ENCODE data around the gene HUS1B.

The HUS1B gene

DNA sequence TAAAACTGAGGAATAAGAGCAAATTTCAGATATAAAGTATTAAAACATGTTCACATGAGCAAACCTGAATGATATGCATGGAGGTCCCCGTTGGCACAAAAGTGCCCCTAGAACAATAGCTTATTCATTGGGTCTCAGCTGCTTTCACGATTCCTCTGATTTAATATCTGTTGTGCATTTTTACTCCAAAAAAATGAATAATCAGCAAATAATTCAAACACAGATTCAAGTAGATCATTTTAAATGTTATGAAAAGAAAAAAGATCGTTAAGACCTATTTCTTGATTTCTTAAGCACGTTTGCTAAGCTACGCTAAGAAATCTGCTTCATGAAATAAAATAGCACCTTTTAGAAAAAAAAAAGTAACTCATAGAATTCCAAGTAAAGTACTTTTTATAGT lies 21.7 kb downstream of the HUS1B start:
- H3K4me3 ChIP-seq (ENCODE audit: low read length): no peak overlapping the region

DNA sequence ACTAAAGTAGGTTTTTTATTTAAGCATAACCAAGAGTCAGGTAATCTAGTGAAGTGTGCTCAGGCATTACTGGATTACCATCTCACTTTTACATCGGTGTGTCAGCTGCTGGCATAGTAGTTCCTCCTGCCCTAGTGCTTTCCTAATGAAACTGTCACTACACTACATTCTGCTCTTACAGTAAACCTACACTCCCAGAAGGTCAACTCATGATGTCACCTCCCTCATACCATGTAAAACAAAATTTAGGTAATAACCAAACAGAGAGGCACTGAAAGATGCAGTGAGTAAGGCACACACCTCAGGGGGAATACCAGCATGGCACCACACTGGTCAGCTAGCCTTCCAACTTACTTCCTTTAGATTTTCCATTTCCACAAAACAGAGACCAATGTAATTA lies 23.3 kb downstream of the HUS1B start:
- no peak overlapping the region for H3K4me3 ChIP-seq (ENCODE audit: low read length)
- no peak for DNase-seq (ENCODE audit: low read depth, low spot score)

More for the DNA sequence above, 21.7 kb downstream of the HUS1B start:
- no peak for DNase-seq (ENCODE audit: low read depth, low spot score)

DNA sequence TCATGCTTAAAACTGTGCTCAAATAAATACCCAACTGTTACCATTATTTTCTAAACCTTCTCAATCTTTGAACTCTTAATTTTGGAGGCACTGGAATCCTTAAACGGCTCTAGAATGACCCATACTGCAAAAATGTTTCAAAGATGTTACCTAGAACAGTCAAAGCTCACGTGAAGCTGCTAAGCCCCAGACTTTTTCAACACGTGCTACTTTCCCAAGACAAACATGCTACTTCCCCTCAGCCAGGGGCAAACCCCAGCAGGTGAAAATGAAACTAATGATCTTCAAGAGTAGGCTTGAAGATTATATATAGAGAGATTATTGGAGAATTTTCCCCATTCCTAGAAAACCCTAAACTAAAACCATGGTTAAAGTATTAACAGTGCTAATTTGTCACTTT lies 28.1 kb downstream of the HUS1B start:
- no peak for DNase-seq (ENCODE audit: low read depth, low spot score)
- no peak overlapping the region for H3K4me3 ChIP-seq (ENCODE audit: low read length)

DNA sequence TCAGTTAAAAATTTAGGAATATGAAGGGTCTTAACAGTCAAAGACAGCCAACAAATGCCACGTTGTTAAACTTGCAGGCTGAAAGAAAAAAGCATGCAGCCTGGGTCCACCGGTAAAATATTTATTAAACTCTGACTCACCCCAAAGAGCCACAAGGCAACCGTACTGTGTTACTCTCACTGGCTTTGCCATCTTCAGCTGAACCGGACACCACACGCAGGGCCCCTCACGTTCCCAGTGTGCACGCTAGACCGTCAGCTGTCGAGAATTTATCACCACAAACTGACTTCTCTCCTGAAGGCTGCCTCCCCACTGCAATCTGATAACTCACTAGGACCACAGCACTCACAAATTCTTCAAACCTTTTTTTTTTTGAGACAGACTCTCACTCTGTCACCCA lies 30.7 kb downstream of the HUS1B start:
- DNase-seq (ENCODE audit: low read depth, low spot score): no peak
- no peak overlapping the region for H3K4me3 ChIP-seq (ENCODE audit: low read length)

DNA sequence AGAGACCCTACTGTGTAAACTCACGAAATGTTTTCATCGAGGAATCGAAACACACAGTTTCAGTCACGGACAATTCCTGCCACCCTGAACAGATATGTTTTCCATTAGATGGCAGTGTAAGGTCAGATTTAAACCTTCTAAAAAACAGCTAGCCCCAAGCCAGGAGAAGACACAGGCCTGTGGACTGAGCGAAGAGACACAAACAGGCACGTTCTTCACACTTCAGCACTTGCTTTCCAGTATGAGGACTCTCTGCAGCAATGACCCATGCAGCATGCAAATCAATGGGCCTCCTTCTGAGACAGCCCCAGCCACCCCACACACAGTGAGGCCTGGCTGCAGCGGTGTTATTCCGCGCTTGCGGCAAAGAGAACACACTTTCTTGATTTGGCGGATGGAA lies 31.9 kb downstream of the HUS1B start:
- DNase-seq (ENCODE audit: low read depth, low spot score): no peak

DNA sequence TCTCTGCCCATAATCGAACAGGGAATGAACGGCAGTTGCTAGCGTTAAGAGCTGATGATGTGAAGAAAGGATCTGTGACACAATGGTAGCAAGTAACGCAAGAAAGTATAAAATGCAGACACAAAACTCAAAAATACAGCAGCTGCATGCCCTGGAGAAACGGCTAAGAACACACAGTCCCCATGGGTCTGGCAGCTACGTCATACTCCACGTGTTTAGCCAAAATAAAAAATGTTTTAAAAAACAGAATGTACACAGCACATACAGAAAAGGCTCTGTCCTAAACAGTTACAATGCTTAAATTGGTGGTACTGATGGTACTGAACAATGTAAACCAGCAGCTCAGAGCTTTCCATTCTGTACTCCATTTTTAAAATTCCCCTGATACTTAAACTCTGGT lies 34.4 kb downstream of the HUS1B start:
- DNase-seq (ENCODE audit: low read depth, low spot score): no peak
- H3K4me3 ChIP-seq (ENCODE audit: low read length): no peak overlapping the region

More for the DNA sequence above, 31.9 kb downstream of the HUS1B start:
- H3K4me3 ChIP-seq (ENCODE audit: low read length): no peak overlapping the region

DNA sequence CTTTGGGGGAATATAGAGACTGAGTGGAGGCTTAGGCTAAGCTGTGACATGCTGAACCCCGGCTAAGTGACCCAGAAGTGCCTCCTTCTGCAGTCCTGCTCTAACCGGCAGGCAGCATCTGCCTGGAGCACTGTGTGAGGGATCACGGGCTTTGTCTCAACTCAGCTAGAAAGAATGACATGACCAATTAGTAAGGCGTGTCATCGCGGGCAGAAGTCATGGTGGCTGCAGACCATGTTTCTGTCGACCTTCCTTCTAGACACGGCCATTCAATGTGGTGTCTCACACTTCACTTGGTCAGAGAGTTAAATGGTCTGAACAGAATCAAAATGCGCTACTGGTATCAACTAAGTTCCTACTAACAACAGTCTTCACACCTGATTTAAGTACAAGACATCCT lies 35.0 kb downstream of the HUS1B start:
- no peak for DNase-seq (ENCODE audit: low read depth, low spot score)
- H3K4me3 ChIP-seq (ENCODE audit: low read length): no peak overlapping the region

DNA sequence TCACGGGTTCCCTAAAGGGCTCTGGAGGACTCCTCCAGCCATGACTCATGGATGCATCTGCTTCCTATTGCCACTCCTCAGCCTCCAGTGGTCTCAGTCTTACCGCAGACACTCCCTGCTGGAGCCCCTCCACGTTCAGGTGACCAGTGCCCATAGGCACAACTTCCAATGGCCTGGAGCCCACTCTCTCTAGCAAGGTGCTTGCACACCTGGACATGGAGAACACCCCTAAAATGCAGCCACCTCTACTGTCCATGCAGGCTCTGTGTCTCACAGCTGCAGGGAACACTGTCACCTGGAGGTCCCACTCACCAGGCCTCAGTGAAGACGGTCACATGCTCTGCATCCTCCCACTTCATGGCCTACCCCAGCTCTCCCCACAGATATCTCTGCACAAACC lies 36.0 kb downstream of the HUS1B start:
- DNase-seq (ENCODE audit: low read depth, low spot score): no peak
- no peak overlapping the region for H3K4me3 ChIP-seq (ENCODE audit: low read length)

DNA sequence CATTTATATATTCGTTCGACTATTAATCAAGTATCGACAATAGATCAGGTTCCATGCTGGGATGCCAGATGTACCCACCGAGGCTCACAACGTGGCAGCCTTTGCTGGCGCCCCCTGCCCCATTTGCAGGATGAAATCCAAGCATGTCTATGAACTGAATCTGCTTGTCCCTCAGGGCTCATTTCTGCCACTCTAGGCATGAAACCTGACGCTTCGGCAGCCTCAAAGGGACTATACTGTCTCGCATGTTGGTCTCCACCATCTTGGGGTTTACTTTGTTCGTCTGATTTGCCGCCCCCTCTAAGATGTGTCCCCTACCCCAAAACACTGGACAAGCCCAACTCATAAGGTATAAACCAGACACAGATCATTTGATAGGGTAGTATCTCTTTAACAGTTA lies 36.7 kb downstream of the HUS1B start:
- H3K4me3 ChIP-seq (ENCODE audit: low read length): no peak overlapping the region
- DNase-seq (ENCODE audit: low read depth, low spot score): no peak

DNA sequence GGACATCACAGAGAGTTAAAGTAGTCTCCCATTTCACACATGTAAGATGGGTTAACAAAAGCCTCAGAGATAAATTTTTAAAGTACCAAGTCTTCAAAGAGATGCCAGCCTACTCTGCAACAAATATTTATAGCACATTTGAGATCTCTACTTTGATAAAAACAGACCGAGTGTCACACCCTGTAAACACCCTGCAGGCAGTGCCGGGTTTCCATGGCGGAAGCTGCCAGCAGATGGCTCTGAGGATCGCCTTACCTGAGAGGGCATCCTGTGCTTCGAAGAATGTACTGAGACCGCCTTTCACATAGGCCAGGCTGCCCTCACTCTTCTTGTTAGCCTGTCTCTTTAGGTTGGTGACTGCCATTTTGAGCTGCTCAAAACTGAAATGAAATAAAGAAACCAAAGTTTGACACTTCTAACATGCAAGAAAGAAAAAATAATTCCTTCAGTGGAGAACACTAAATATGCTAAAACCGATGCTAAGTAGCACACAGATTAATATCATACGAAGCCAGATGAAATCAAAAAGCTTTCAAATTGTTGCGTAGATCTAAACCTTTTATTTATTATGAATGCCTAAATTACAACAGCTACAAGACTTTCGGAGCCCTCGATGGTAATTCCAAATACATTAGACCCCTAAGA lies 39.3 kb downstream of the HUS1B start:
- H3K4me3 ChIP-seq (ENCODE audit: low read length): no peak overlapping the region
- DNase-seq (ENCODE audit: low read depth, low spot score): peak; percentile 9

DNA sequence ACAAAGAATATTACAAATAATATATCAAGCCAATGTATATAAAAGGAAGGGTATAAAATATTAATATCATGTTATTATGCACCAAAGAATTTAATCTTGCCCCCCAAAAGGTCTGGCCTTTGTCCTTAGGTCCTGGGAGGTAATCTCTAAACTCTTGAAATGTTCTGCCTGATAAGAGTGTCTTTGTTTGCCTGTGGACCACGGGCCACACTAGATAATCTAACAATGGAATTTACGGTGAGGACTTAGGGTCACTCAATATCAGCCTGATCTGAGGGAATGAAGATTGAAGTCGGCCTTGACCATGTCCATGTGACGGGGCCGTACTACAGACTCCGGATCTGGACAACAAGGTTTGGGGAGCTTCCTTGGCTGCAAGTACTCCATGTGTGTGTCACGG lies 42.9 kb downstream of the HUS1B start:
- H3K4me3 ChIP-seq (ENCODE audit: low read length): no peak overlapping the region
- no peak for DNase-seq (ENCODE audit: low read depth, low spot score)

DNA sequence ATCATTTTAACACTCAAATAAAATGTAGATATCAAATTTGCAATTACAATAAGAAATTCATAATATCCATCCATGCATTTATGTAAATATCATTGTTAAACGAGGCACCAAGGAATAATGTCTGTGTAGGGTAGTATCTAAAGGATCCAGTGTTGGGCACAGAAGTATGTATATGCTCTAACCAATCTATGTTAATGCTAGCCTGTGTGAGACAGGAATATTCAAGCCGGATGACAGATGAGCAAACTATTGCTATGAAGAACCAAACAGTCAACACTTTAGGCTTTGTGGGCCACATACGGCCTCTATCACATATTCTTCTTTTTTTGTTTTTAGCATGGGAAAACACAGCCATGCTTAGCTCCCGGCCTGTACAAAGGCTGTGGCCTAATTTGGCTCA lies 45.0 kb downstream of the HUS1B start:
- no peak for DNase-seq (ENCODE audit: low read depth, low spot score)
- H3K4me3 ChIP-seq (ENCODE audit: low read length): no peak overlapping the region

DNA sequence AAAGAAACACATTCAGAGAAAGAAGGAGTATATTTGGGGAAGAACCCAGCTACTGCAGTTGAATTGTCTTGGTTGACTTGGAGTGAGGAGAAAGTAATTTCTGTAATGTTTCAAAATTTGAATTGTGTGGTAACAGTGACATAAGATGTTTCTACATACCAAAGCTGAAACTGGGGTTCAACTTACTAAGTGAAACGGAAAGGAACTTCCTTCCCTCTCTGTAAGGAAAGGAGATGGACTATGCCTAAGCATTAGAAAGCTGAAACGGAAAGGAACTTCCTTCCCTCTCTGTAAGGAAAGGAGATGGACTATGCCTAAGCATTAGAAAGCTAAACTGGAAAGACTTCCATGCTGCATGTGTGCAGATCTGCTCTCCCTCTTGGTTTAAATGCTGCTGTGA lies 46.0 kb downstream of the HUS1B start:
- no peak for DNase-seq (ENCODE audit: low read depth, low spot score)
- H3K4me3 ChIP-seq (ENCODE audit: low read length): no peak overlapping the region

DNA sequence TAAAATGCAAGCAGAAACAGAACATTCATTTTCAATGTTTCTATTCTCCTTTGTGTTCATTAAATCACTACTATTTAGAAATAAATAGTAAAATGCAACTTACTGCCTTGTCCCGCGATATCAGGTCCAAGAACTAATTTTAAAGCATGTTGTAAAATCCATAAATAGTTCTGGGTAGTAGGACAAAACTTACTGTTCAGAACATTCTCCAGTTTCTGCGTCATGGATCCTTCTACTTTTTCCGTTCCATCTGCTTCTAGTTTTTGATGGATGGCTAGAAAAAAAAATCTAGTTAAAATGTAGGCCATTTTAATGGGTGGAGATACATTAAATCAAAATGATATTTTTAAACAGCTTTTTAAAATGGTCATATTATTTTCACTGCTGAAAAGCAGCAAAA lies 47.0 kb downstream of the HUS1B start:
- no peak overlapping the region for H3K4me3 ChIP-seq (ENCODE audit: low read length)

DNA sequence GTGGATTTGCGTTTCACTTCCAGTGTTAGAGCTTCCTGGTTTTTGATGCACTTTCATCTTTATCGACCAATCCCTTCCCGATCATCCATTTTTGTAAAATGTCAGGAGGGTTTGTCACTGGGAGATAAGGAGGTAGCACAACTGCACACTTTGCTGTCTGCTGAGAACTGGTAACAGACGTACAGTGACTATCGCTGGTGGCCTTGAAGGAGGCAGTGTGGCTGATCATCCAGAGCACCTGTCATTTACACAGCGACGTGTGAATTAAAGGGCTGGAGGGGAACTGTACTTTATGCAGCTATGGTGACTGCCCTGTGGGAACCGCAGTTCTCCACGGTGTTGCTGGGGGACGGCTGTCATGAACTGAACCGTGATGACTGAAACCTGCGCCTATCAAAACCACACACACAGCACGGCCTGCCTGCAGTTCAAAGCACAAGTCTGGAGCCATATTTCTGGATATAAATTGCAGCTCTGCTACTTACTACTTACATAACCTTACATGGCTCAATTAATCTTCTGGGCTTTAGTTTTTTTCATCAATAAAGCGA lies 50.0 kb downstream of the HUS1B start:
- DNase-seq (ENCODE audit: low read depth, low spot score): no peak
- H3K4me3 ChIP-seq (ENCODE audit: low read length): no peak overlapping the region

More for the DNA sequence above, 47.0 kb downstream of the HUS1B start:
- no peak for DNase-seq (ENCODE audit: low read depth, low spot score)
